ENCODE data around the gene ETV4. TPM values are rescaled to one million over a fixed set of nuclear protein-coding genes. Genes with fewer than 3 reads are reported as not detected.

The ETV4 gene
- total RNA-seq, 2 experiments from 2014 or later = not detected

- no peak overlapping the region for H3K4me2 ChIP-seq (ENCODE audit: low read length)
- intact Hi-C loops (cut with micrococcal nuclease; ENCODE audit: unreplicated experiment) = no loop called here
- H2AFZ ChIP-seq (ENCODE audit: low read length) = no peak overlapping the region
- no peaks in the 10 kb centered on the region for H4K20me1 ChIP-seq (ENCODE audit: insufficient read depth, low read length)
- no peaks in the 10 kb centered on the region for H3K36me3 ChIP-seq (ENCODE audit: insufficient read depth, low read length)
- no peaks in the 10 kb centered on the region for H3K9me2 ChIP-seq (ENCODE audit: insufficient read depth, low read length)
- H3K79me2 ChIP-seq (ENCODE audit: insufficient read depth, low read depth, low read length) = no peaks in the 10 kb centered on the region
- no peak for TF ChIP-seq EZH2phosphoT487 (IDR thresholded peaks at IDR 0.05; ENCODE audit: borderline replicate concordance, low read depth, low read length)
- TF ChIP-seq, protein P1, sequence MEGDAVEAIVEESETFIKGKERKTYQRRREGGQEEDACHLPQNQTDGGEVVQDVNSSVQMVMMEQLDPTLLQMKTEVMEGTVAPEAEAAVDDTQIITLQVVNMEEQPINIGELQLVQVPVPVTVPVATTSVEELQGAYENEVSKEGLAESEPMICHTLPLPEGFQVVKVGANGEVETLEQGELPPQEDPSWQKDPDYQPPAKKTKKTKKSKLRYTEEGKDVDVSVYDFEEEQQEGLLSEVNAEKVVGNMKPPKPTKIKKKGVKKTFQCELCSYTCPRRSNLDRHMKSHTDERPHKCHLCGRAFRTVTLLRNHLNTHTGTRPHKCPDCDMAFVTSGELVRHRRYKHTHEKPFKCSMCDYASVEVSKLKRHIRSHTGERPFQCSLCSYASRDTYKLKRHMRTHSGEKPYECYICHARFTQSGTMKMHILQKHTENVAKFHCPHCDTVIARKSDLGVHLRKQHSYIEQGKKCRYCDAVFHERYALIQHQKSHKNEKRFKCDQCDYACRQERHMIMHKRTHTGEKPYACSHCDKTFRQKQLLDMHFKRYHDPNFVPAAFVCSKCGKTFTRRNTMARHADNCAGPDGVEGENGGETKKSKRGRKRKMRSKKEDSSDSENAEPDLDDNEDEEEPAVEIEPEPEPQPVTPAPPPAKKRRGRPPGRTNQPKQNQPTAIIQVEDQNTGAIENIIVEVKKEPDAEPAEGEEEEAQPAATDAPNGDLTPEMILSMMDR (conservative IDR thresholded peaks at IDR 0.05; ENCODE audit: low read length) = no peak
- H3K27ac ChIP-seq (ENCODE audit: low read depth, low read length, poor library complexity, severe bottlenecking) = no peak overlapping the region
- CTCF ChIA-PET (ENCODE audit: unreplicated experiment) = no interaction called here
- H3K4me3 ChIP-seq (ENCODE audit: low read depth, low read length, poor library complexity, severe bottlenecking) = no peak overlapping the region
- no peak for DNase-seq (ENCODE audit: low spot score)
- POLR2A ChIA-PET = no interaction called here
- H3K4me1 ChIP-seq (ENCODE audit: insufficient read depth, low read length, poor library complexity, severe bottlenecking) = peaks cover 2% of the 10 kb centered on the region
- no peaks in the 10 kb centered on the region for H3K9me3 ChIP-seq (ENCODE audit: low read length)
- no TSS peak for BruUV-seq (replicated peaks)
Observed at GRCh38 chr17:43591779-43592562, 45.8 kb upstream of the ETV4 start.

- TF ChIP-seq, protein P1 (conservative IDR thresholded peaks at IDR 0.05; ENCODE audit: low read length) = no peak
- TF ChIP-seq EZH2phosphoT487 (IDR thresholded peaks at IDR 0.05; ENCODE audit: borderline replicate concordance, low read depth, low read length) = no peak
- Histone ChIP-seq H3K4me2 (ENCODE audit: low read length) (no peak overlapping the region), H3K36me3 (ENCODE audit: insufficient read depth, low read length) (no peaks in the 10 kb centered on the region), H3K9me3 (ENCODE audit: low read length) (no peaks in the 10 kb centered on the region), H3K27ac (ENCODE audit: low read depth, low read length, poor library complexity, severe bottlenecking) (no peak overlapping the region), H4K20me1 (ENCODE audit: insufficient read depth, low read length) (no peaks in the 10 kb centered on the region), H3K79me2 (ENCODE audit: insufficient read depth, low read depth, low read length) (no peaks in the 10 kb centered on the region), H2AFZ (ENCODE audit: low read length) (no peak overlapping the region), H3K4me3 (ENCODE audit: low read depth, low read length, poor library complexity, severe bottlenecking) (no peak overlapping the region), H3K9me2 (ENCODE audit: insufficient read depth, low read length) (no peaks in the 10 kb centered on the region), H3K4me1 (ENCODE audit: insufficient read depth, low read length, poor library complexity, severe bottlenecking) (peaks cover 2% of the 10 kb centered on the region)
- ChIA-PET CTCF (ENCODE audit: unreplicated experiment) (no interaction called here), POLR2A (no interaction called here)
- intact Hi-C loops (cut with micrococcal nuclease; ENCODE audit: unreplicated experiment) = no loop called here
- no peak for DNase-seq (ENCODE audit: low spot score)
- BruUV-seq (replicated peaks) = no TSS peak
Observed at GRCh38 chr17:43591001-43591400, 44.9 kb upstream of the ETV4 start.

DNA sequence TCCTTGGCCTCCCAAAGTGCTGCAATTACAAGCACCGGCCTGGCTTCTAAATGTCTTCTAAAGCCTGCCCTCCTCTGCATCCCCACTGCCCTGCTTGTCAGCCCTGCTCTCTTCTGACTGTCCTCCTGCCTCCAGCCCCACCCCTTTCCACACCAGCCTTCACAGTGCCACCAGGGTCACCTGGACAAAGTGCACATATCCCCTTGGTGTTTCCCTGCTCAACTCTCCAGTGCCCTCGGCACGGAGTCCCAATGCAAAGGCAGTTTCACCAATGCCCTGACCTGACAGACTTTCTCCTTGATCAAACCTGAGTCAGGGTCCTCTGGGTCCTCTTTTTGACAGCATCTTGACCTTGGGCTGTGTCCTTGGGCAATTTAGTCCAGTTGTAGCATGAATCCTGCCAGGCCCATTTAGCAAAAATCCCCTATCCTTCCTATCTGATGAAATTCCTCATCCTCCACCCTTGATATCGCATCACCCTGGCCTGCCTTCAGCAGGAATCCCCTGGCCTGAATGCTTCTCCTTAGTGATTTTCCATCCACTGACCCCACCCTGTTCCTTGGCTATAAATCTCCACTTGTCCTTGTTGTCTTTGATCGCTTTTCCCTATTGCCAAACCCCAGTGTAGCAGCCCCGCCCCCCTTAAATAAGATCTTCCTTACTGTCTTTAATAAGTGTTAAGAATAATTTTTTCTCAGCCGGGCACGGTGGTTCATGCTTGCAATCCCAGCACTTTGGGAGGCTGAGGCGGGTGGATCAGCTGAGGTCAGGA is 42.7 kb upstream of the ETV4 start:
- Histone ChIP-seq H3K9me2 (ENCODE audit: insufficient read depth, low read length) (no peaks in the 10 kb centered on the region), H4K20me1 (ENCODE audit: insufficient read depth, low read length) (no peaks in the 10 kb centered on the region), H3K4me2 (ENCODE audit: low read length) (no peak overlapping the region), H3K9me3 (ENCODE audit: low read length) (no peaks in the 10 kb centered on the region), H3K36me3 (ENCODE audit: insufficient read depth, low read length) (no peaks in the 10 kb centered on the region), H3K79me2 (ENCODE audit: insufficient read depth, low read depth, low read length) (no peaks in the 10 kb centered on the region), H3K27ac (ENCODE audit: low read depth, low read length, poor library complexity, severe bottlenecking) (no peak overlapping the region), H2AFZ (ENCODE audit: low read length) (no peak overlapping the region), H3K4me1 (ENCODE audit: insufficient read depth, low read length, poor library complexity, severe bottlenecking) (peaks cover 2% of the 10 kb centered on the region), H3K4me3 (ENCODE audit: low read depth, low read length, poor library complexity, severe bottlenecking) (no peak overlapping the region)
- TF ChIP-seq, protein P1 (conservative IDR thresholded peaks at IDR 0.05; ENCODE audit: low read length) = no peak
- TF ChIP-seq EZH2phosphoT487 (IDR thresholded peaks at IDR 0.05; ENCODE audit: borderline replicate concordance, low read depth, low read length) = no peak
- BruUV-seq (replicated peaks) = no TSS peak
- ChIA-PET POLR2A (no interaction called here), CTCF (ENCODE audit: unreplicated experiment) (no interaction called here)
- intact Hi-C loops (cut with micrococcal nuclease; ENCODE audit: unreplicated experiment) = no loop called here
- no peak for DNase-seq (ENCODE audit: low spot score)
